Ovary (tissue), 3 donors: ENCODE measurements around the gene NTN5.

Experiments
- CTCF ChIP-seq, 3 donors: fragments of 450-650 bp in 2 of 3; fragments of 200-600 bp in 1 of 3; IDR thresholded peaks; one replicate each; pipeline versions ENCODE4 v1.5.1 to v1.8.0; 2016 to 2022; ENCODE audit warnings: antibody characterized with exemption in 3 of 3, mild to moderate bottlenecking in 1 of 3
- EP300 ChIP-seq: sonication (generic); formaldehyde crosslinking; IDR thresholded peaks from one replicate; pipeline ENCODE4 v1.6.1; 2017; ENCODE audit warnings: antibody characterized with exemption
- donor health status: DM: no; HTN: no; CAD: no.

- TF ChIP-seq CTCF (IDR thresholded peaks at IDR 0.05) (no peak), EP300 (no peak)
These were observed 54.4 kb downstream of the NTN5 start for GRCh38 chr19:48618278-48618915.
